ENCODE results near the gene ZNF391.

Gene ZNF391

DNA sequence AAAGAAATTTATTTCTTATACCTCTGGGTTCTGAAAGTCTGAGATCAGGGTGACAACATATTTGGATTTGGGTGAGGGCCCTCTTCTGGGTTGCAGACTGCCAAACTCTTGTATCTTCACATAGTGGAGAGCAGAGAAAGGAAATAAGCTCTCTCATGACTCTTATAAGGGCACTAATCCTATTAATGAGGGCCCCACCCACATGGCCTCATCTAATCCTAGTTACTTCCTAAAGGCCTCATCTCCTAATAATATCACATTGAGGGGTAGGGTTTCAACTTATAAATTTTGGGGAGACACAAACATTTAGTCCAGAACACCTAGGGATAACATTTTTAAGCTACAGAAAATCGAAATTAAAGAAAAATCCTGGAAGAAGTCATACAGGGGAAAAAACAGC is 5.1 kb upstream of the ZNF391 start:
- DNase-seq, result no peak
- TF ChIP-seq, protein P1, sequence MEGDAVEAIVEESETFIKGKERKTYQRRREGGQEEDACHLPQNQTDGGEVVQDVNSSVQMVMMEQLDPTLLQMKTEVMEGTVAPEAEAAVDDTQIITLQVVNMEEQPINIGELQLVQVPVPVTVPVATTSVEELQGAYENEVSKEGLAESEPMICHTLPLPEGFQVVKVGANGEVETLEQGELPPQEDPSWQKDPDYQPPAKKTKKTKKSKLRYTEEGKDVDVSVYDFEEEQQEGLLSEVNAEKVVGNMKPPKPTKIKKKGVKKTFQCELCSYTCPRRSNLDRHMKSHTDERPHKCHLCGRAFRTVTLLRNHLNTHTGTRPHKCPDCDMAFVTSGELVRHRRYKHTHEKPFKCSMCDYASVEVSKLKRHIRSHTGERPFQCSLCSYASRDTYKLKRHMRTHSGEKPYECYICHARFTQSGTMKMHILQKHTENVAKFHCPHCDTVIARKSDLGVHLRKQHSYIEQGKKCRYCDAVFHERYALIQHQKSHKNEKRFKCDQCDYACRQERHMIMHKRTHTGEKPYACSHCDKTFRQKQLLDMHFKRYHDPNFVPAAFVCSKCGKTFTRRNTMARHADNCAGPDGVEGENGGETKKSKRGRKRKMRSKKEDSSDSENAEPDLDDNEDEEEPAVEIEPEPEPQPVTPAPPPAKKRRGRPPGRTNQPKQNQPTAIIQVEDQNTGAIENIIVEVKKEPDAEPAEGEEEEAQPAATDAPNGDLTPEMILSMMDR (IDR thresholded peaks at IDR 0.05), result no peak
- H3K9me3 ChIP-seq, result no peaks in the 10 kb centered on the region
- peaks cover 0 to 9% (median 4%) of the 10 kb centered on the region in 4 donors for H3K4me1 ChIP-seq
- no peaks in the 10 kb centered on the region for H3K27me3 ChIP-seq
- no peak overlapping the region for H3K4me3 ChIP-seq
- H3K36me3 ChIP-seq, result no peaks in the 10 kb centered on the region
- intact Hi-C loops (cut with DNase I; ENCODE audit: low total_unique reads), result no loop called here
- no peak overlapping the region for H3K27ac ChIP-seq

DNA sequence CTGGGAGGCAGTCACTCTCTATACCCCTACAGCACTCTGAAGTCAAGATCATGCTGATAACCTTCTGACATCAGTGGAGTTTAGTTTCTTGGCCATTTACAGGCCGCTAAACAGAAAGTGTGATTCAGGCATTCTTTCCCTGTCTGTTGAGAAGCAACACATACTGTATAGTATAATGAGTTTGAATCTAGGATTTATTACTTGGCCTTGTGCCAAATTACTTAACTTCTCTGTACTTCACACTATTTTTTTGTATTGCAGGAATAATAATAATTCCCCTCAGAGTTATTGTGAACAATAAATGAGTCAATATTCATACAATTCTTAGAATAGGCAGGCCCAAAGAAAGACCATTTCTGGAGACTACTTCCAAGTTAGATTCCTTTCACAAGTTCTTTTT is 4.1 kb downstream of the ZNF391 start:
- TF ChIP-seq, protein P1 (IDR thresholded peaks at IDR 0.05), result no peak
- intact Hi-C loops (cut with DNase I; ENCODE audit: low total_unique reads), result no loop called here
- DNase-seq, result no peak

DNA sequence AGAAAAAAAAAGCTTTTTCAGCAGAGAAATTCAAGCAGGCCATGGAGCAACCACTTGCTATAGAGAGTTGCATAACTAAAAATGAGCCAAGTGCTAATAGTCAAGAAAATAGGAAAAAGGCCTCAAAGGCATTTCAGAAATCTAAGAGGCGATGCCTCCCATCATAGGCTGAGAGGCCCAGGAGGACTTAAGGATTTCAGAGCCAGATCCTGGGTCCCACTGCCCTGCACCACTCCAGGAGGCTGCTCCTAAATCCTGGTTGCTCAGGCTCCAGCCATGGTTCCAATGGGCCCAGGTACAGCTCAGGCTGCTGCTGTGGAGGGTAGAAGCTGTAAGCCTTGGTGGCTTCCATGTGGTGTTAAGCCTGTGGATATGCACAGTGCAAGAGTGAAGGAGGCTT is 5.5 kb downstream of the ZNF391 start:
- no peak for DNase-seq
- no peaks in the 10 kb centered on the region for H3K27me3 ChIP-seq
- H3K36me3 ChIP-seq, result peaks cover 14 to 34% (median 22%) of the 10 kb centered on the region in 3 donors
- H3K9me3 ChIP-seq, result peaks cover 0 to 11% (median 0%) of the 10 kb centered on the region in 3 donors
- no peak overlapping the region for H3K27ac ChIP-seq
- no peak overlapping the region for H3K4me3 ChIP-seq
- TF ChIP-seq, protein P1 (IDR thresholded peaks at IDR 0.05), result no peak
- H3K4me1 ChIP-seq, result peaks cover 0 to 7% (median 0%) of the 10 kb centered on the region in 4 donors
- intact Hi-C loops (cut with DNase I; ENCODE audit: low total_unique reads), result no loop called here

More for the DNA sequence above, 4.1 kb downstream of the ZNF391 start:
- Histone ChIP-seq H3K27me3 (no peaks in the 10 kb centered on the region), H3K9me3 (peaks cover 0 to 7% (median 0%) of the 10 kb centered on the region in 3 donors), H3K36me3 (peaks cover 8 to 21% (median 10%) of the 10 kb centered on the region in 3 donors), H3K27ac (no peak overlapping the region), H3K4me1 (peaks cover 0 to 13% (median 3%) of the 10 kb centered on the region in 4 donors), H3K4me3 (no peak overlapping the region)

DNA sequence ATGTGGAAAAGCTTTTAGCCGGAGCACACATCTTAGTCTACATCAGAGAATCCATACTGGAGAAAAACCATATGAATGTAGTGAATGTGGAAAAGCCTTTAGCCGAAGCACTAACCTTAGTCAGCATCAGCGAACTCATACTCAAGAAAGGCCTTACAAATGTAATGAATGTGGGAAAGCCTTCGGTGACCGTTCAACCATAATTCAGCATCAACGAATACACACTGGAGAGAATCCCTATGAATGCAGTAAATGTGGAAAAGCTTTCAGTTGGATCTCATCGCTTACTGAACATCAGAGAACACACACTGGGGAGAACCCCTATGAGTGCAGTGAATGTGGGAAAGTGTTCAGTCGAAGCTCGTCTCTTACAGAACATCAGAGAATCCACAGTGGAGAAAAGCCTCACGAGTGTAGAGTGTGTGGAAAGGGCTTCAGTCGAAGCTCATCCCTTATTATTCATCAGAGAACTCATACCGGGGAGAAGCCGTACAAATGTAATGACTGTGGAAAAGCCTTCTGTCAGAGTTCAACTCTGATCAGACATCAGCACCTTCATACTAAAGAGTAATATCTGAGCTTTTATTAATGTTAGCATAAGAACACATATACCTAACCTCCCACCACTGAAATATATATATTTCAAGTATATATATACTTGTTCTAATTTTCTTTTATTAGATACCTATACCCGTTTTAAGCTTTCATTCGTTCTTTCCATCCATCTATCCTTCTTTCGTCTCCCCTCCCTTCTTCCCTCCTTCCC is 12.5 kb downstream of the ZNF391 start:
- intact Hi-C loops (cut with DNase I; ENCODE audit: low total_unique reads), result no loop called here
- H3K4me3 ChIP-seq, result no peak overlapping the region
- H3K27me3 ChIP-seq, result no peaks in the 10 kb centered on the region
- DNase-seq, result no peak
- TF ChIP-seq, protein P1 (IDR thresholded peaks at IDR 0.05), result no peak
- H3K4me1 ChIP-seq, result no peaks in the 10 kb centered on the region
- peaks cover 0 to 47% (median 20%) of the 10 kb centered on the region in 3 donors for H3K9me3 ChIP-seq
- peaks cover 33 to 72% (median 44%) of the 10 kb centered on the region in 3 donors for H3K36me3 ChIP-seq
- no peak overlapping the region for H3K27ac ChIP-seq

DNA sequence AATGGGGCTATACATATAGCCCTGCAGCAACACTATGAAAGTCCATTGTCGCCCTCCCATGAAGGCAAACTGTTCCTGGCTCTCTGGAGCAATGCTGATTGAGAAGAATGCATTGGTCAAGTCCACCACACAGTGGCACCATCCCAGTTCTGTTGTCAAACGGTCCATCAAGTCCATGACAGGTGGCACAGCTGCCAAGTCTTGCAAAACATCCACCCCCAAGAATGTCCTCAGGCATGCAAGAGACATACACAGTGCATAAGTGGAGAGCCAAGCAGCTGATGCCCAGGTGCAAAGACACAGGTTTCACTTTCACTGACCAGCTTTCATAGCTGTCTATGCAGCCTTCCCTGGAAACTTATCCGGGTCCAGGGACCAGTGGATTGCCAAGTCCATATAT is 17.5 kb downstream of the ZNF391 start:
- peaks cover 0 to 16% (median 11%) of the 10 kb centered on the region in 3 donors for H3K9me3 ChIP-seq
- intact Hi-C loops (cut with DNase I; ENCODE audit: low total_unique reads), result no loop called here
- H3K27ac ChIP-seq, result no peak overlapping the region
- H3K27me3 ChIP-seq, result no peaks in the 10 kb centered on the region
- peaks cover 2 to 23% (median 2%) of the 10 kb centered on the region in 3 donors for H3K36me3 ChIP-seq
- no peak for DNase-seq
- no peaks in the 10 kb centered on the region for H3K4me1 ChIP-seq
- TF ChIP-seq, protein P1 (IDR thresholded peaks at IDR 0.05), result no peak
- no peak overlapping the region for H3K4me3 ChIP-seq

Data from tibial artery (tissue), 4 donors.